ENCODE data around the gene PDE11A.
"Not testable (repeated sequence)": the region's sequence is repeated elsewhere in the genome, so short reads cannot be mapped to it uniquely, and the experiment has no call there.

The PDE11A gene

GRCh38 chr2:177857538-177857937, 215.0 kb downstream of the PDE11A start:
- H3K27me3 ChIP-seq (ENCODE audit: insufficient read depth, low read length, poor library complexity), result no peaks in the 10 kb centered on the region
- peaks cover 5% of the 10 kb centered on the region for H3K9me3 ChIP-seq (ENCODE audit: insufficient read depth, low read length, severe bottlenecking)
- H4K20me1 ChIP-seq (ENCODE audit: insufficient read depth, low read length), result no peaks in the 10 kb centered on the region
- TF ChIP-seq EZH2 (IDR thresholded peaks at IDR 0.05; ENCODE audit: borderline replicate concordance, low read depth, low read length, severe bottlenecking) (no peak), CTCF (IDR thresholded peaks at IDR 0.05; ENCODE audit: borderline replicate concordance, extremely low read depth, low read length, poor library complexity, severe bottlenecking) (no peak)
- no peak overlapping the region for H3K9ac ChIP-seq (ENCODE audit: low read depth, low read length)
- no peaks in the 10 kb centered on the region for H3K36me3 ChIP-seq (ENCODE audit: insufficient read depth, low read length)
- no peak overlapping the region for H2AFZ ChIP-seq (ENCODE audit: low read depth, low read length)
- H3K4me1 ChIP-seq (ENCODE audit: insufficient read depth, low read length), result no peaks in the 10 kb centered on the region
- H3K4me3 ChIP-seq (ENCODE audit: low read depth in 1 of 2, low read length in 2 of 2), result no peak overlapping the region
- DNase-seq, result no peak
- H3K79me2 ChIP-seq (ENCODE audit: insufficient read depth, low read length), result no peaks in the 10 kb centered on the region
- ATAC-seq (ENCODE audit: insufficient read depth, low read depth), result no peak
- no peak overlapping the region for H3K4me2 ChIP-seq (ENCODE audit: insufficient read depth, low read length)
- H3K27ac ChIP-seq (ENCODE audit: low read length), result no peak overlapping the region

- H3K27ac ChIP-seq (ENCODE audit: low read length), result no peak overlapping the region
These were observed 220.2 kb downstream of the PDE11A start for GRCh38 chr2:177852389-177852788.

GRCh38 chr2:177843188-177843587, 229.4 kb downstream of the PDE11A start:
- Histone ChIP-seq H3K79me2 (ENCODE audit: insufficient read depth, low read length) (no peaks in the 10 kb centered on the region), H4K20me1 (ENCODE audit: insufficient read depth, low read length) (no peaks in the 10 kb centered on the region), H3K4me3 (ENCODE audit: low read depth in 1 of 2, low read length in 2 of 2) (no peak overlapping the region), H3K4me2 (ENCODE audit: insufficient read depth, low read length) (no peak overlapping the region), H3K36me3 (ENCODE audit: insufficient read depth, low read length) (no peaks in the 10 kb centered on the region), H3K9me3 (ENCODE audit: insufficient read depth, low read length, severe bottlenecking) (no peaks in the 10 kb centered on the region), H3K27ac (ENCODE audit: low read length) (no peak overlapping the region), H3K9ac (ENCODE audit: low read depth, low read length) (no peak overlapping the region), H2AFZ (ENCODE audit: low read depth, low read length) (no peak overlapping the region), H3K4me1 (ENCODE audit: insufficient read depth, low read length) (no peaks in the 10 kb centered on the region), H3K27me3 (ENCODE audit: insufficient read depth, low read length, poor library complexity) (peaks cover 7% of the 10 kb centered on the region)
- TF ChIP-seq CTCF (IDR thresholded peaks at IDR 0.05; ENCODE audit: borderline replicate concordance, extremely low read depth, low read length, poor library complexity, severe bottlenecking) (no peak), EZH2 (IDR thresholded peaks at IDR 0.05; ENCODE audit: borderline replicate concordance, low read depth, low read length, severe bottlenecking) (no peak)
- ATAC-seq (ENCODE audit: insufficient read depth, low read depth) (no peak), DNase-seq (no peak)

More at GRCh38 chr2:177852389-177852788, 220.2 kb downstream of the PDE11A start:
- ATAC-seq (ENCODE audit: insufficient read depth, low read depth) (no peak), DNase-seq (no peak)
- no peak overlapping the region for H2AFZ ChIP-seq (ENCODE audit: low read depth, low read length)
- peaks cover 1% of the 10 kb centered on the region for H3K9me3 ChIP-seq (ENCODE audit: insufficient read depth, low read length, severe bottlenecking)
- no peak overlapping the region for H3K9ac ChIP-seq (ENCODE audit: low read depth, low read length)
- no peaks in the 10 kb centered on the region for H3K27me3 ChIP-seq (ENCODE audit: insufficient read depth, low read length, poor library complexity)
- H3K4me3 ChIP-seq (ENCODE audit: low read depth in 1 of 2, low read length in 2 of 2), result no peak overlapping the region
- no peaks in the 10 kb centered on the region for H3K4me1 ChIP-seq (ENCODE audit: insufficient read depth, low read length)
- H3K36me3 ChIP-seq (ENCODE audit: insufficient read depth, low read length), result no peaks in the 10 kb centered on the region
- H3K79me2 ChIP-seq (ENCODE audit: insufficient read depth, low read length), result no peaks in the 10 kb centered on the region
- no peak for TF ChIP-seq CTCF (IDR thresholded peaks at IDR 0.05; ENCODE audit: borderline replicate concordance, extremely low read depth, low read length, poor library complexity, severe bottlenecking)
- no peak for TF ChIP-seq EZH2 (IDR thresholded peaks at IDR 0.05; ENCODE audit: borderline replicate concordance, low read depth, low read length, severe bottlenecking)
- no peak overlapping the region for H3K4me2 ChIP-seq (ENCODE audit: insufficient read depth, low read length)
- H4K20me1 ChIP-seq (ENCODE audit: insufficient read depth, low read length), result no peaks in the 10 kb centered on the region

GRCh38 chr2:177842243-177842642, 230.3 kb downstream of the PDE11A start:
- Histone ChIP-seq H3K4me1 (ENCODE audit: insufficient read depth, low read length) (no peaks in the 10 kb centered on the region), H2AFZ (ENCODE audit: low read depth, low read length) (no peak overlapping the region), H3K9me3 (ENCODE audit: insufficient read depth, low read length, severe bottlenecking) (no peaks in the 10 kb centered on the region), H4K20me1 (ENCODE audit: insufficient read depth, low read length) (no peaks in the 10 kb centered on the region), H3K79me2 (ENCODE audit: insufficient read depth, low read length) (no peaks in the 10 kb centered on the region), H3K36me3 (ENCODE audit: insufficient read depth, low read length) (no peaks in the 10 kb centered on the region), H3K27ac (ENCODE audit: low read length) (no peak overlapping the region), H3K27me3 (ENCODE audit: insufficient read depth, low read length, poor library complexity) (peaks cover 7% of the 10 kb centered on the region), H3K4me3 (ENCODE audit: low read depth in 1 of 2, low read length in 2 of 2) (no peak overlapping the region), H3K4me2 (ENCODE audit: insufficient read depth, low read length) (no peak overlapping the region), H3K9ac (ENCODE audit: low read depth, low read length) (no peak overlapping the region)
- DNase-seq (no peak), ATAC-seq (ENCODE audit: insufficient read depth, low read depth) (no peak)
- TF ChIP-seq CTCF (IDR thresholded peaks at IDR 0.05; ENCODE audit: borderline replicate concordance, extremely low read depth, low read length, poor library complexity, severe bottlenecking), result no peak
- no peak for TF ChIP-seq EZH2 (IDR thresholded peaks at IDR 0.05; ENCODE audit: borderline replicate concordance, low read depth, low read length, severe bottlenecking)

GRCh38 chr2:177835418-177836204, 237.0 kb downstream of the PDE11A start:
- H3K36me3 ChIP-seq (ENCODE audit: insufficient read depth, low read length); H4K20me1 ChIP-seq (ENCODE audit: insufficient read depth, low read length); H3K9ac ChIP-seq (ENCODE audit: low read depth, low read length); H3K79me2 ChIP-seq (ENCODE audit: insufficient read depth, low read length); H3K4me2 ChIP-seq (ENCODE audit: insufficient read depth, low read length); H3K27me3 ChIP-seq (ENCODE audit: insufficient read depth, low read length, poor library complexity); H3K27ac ChIP-seq (ENCODE audit: low read length); H3K4me3 ChIP-seq (ENCODE audit: low read depth in 1 of 2, low read length in 2 of 2); ATAC-seq (ENCODE audit: insufficient read depth, low read depth); DNase-seq; H2AFZ ChIP-seq (ENCODE audit: low read depth, low read length); H3K4me1 ChIP-seq (ENCODE audit: insufficient read depth, low read length): not testable (repeated sequence)
- peaks cover 11% of the 10 kb centered on the region for H3K9me3 ChIP-seq (ENCODE audit: insufficient read depth, low read length, severe bottlenecking)

Data from DND-41 (cell line).